Heart left ventricle (tissue), 16 donors: Measurements from ENCODE around the gene LYPD4. TPM values are rescaled to one million over a fixed set of nuclear protein-coding genes. Genes with fewer than 3 reads are reported as not detected.

Source experiments
- ATAC-seq, 4 donors: fragments of 200-7000 bp; cut with Tn5 transposase; one replicate each; pipeline ENCODE4 v1.9.1; 2020 to 2022; ENCODE audit warnings: moderate library complexity in 4 of 4, mild to moderate bottlenecking in 3 of 4, moderate number of reproducible peaks in 1 of 4
- DNase-seq, 5 donors: peaks; one replicate each; pipeline ENCODE4 v3.0.0-alpha.2; 2020
- H3K27ac ChIP-seq, 12 donors: fragments of 200-600 bp; sonication (generic) in 4 of 12; one replicate each; pipeline versions ENCODE4 v1.5.0 to v1.8.0; 2016 to 2022; ENCODE audit warnings: mild to moderate bottlenecking in 2 of 12
- H3K27me3 ChIP-seq, 9 donors: fragments of 200-600 bp; sonication (generic) in 2 of 9; one replicate each; pipeline versions ENCODE4 v1.5.1 to v1.8.0; 2016 to 2022; ENCODE audit warnings: mild to moderate bottlenecking in 3 of 9
- H3K36me3 ChIP-seq, 9 donors: fragments of 200-600 bp; sonication (generic) in 2 of 9; one replicate each; pipeline versions ENCODE4 v1.5.0 to v1.8.0; 2018 to 2022; ENCODE audit warnings: mild to moderate bottlenecking in 2 of 9
- H3K4me1 ChIP-seq, 12 donors: fragments of 200-600 bp; sonication (generic) in 4 of 12; one replicate each; pipeline versions ENCODE4 v1.5.0 to v1.8.0; 2016 to 2022; ENCODE audit warnings: mild to moderate bottlenecking in 3 of 12
- H3K4me3 ChIP-seq, 12 donors: fragments of 200-600 bp; sonication (generic) in 4 of 12; one replicate each; pipeline versions ENCODE4 v1.5.0 to v1.8.0; 2017 to 2022; ENCODE audit warnings: mild to moderate bottlenecking in 9 of 12, moderate library complexity in 4 of 12
- H3K9me3 ChIP-seq, 12 donors: fragments of 200-600 bp; sonication (generic) in 4 of 12; one replicate each; pipeline versions ENCODE4 v1.5.0 to v1.8.0; 2016 to 2022; ENCODE audit warnings: mild to moderate bottlenecking in 1 of 12
- POLR2A ChIP-seq, 2 donors: fragments of 450-650 bp; IDR thresholded peaks; one replicate each; pipeline ENCODE4 v1.6.1; 2017; ENCODE audit warnings: antibody characterized with exemption in 2 of 2, mild to moderate bottlenecking in 2 of 2, moderate library complexity in 2 of 2
- WGBS, 4 donors: extraction: QIAGEN DNeasy Blood & Tissue Kit in 2 of 4; methylation state at CpG; one replicate each; pipeline versions ENCODE4 v1.1.5 to v1.1.7; 2013 to 2018; 5-methylcytosine and 5-hydroxymethylcytosine counted together
- intact Hi-C, 10 donors: fragments of 100-400 bp; cut with DNase I; formaldehyde crosslinking; loops; one replicate each; pipeline versions ENCODE4 v1.11.1 to v1.14.2; 2022
- polyA plus RNA-seq, 2 donors: library from polyadenylated mRNA; stranded (reverse); fragments of 200-250 nt; gene quantifications; one replicate each; pipeline ENCODE4 v1.2.3, GENCODE V29; 2013
- total RNA-seq, 9 donors: library from RNA; depleted of rRNA in 2 of 9; stranded (reverse); fragments of >200 nt in 2 of 9; fragmentation: NEBNext Ultra II Directional in 3 of 9; extraction: Animal tissue kit (Norgen Biotek cat#: 25700) in 3 of 9; gene quantifications; one replicate each; pipeline versions ENCODE4 v1.1.0 to v1.2.4, GENCODE V29; 2016 to 2023
- TF ChIP-seq, protein P1 (sequence below), 12 donors: fragments of 200-600 bp; sonication (generic) in 4 of 12; IDR thresholded peaks; one replicate each; pipeline versions ENCODE4 v1.5.0 to v1.8.0; 2018 to 2022; ENCODE audit warnings: antibody characterized with exemption in 12 of 12, mild to moderate bottlenecking in 5 of 12
- donor health status: ischemic (EF 13 %, LVEDD 7.1; RV severe dilation, severe dysfunction).
- donor health status: healthy with polysubstance abuse.
- donor health status: DM: no; HTN: yes; CAD: no.
- donor health status: DM: no; HTN: no; CAD: no.
- donor health status: ischemic (EF 25% LVEDD 6.9; RV normal size, moderate dysfunction).
- donor health status: ischemic (EF 25% LVEDD 5.7; RV mildly dilated, moderate dysfunction).
- donor health status: healthy.
- donor health status: DM: yes; HTN: yes; CAD: no.
- donor health status: ischemic (EF 35%, LVEDD 5.7; RV mildly dilated, moderate dysfunction).
- donor health status: nonischemic (EF 11% LVEDD 7.7; RV severe dilation, severe dysfunction).
- donor health status: DM: yes; HTN: yes; CAD: no.
- donor health status: PGD.
- donor health status: ischemic (EF 29% LVEDD 5.4; RV normal size, mild dysfunction).
- donor health status: nonischemic (EF 23%, LVEDD 6.1; RV moderate dilation, normal function).

Gene LYPD4
- total and polyA plus RNA-seq, 11 donors: not detected

- TF ChIP-seq, protein P1, sequence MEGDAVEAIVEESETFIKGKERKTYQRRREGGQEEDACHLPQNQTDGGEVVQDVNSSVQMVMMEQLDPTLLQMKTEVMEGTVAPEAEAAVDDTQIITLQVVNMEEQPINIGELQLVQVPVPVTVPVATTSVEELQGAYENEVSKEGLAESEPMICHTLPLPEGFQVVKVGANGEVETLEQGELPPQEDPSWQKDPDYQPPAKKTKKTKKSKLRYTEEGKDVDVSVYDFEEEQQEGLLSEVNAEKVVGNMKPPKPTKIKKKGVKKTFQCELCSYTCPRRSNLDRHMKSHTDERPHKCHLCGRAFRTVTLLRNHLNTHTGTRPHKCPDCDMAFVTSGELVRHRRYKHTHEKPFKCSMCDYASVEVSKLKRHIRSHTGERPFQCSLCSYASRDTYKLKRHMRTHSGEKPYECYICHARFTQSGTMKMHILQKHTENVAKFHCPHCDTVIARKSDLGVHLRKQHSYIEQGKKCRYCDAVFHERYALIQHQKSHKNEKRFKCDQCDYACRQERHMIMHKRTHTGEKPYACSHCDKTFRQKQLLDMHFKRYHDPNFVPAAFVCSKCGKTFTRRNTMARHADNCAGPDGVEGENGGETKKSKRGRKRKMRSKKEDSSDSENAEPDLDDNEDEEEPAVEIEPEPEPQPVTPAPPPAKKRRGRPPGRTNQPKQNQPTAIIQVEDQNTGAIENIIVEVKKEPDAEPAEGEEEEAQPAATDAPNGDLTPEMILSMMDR (IDR thresholded peaks at IDR 0.05): no peak
- TF ChIP-seq POLR2A (IDR thresholded peaks at IDR 0.05): no peak
- WGBS, 4 donors: 54 to 60% (median 59%) methylated on average over 2 of the region's 2 CpGs
- ATAC-seq (peak; percentile 32 to 54 (median 36)), DNase-seq (no peak)
- no peaks in the 10 kb centered on the region for H3K36me3 ChIP-seq
- peaks cover 0 to 5% (median 0%) of the 10 kb centered on the region in 12 donors for H3K9me3 ChIP-seq
- intact Hi-C loops: no loop called here
- peaks cover 0 to 8% (median 0%) of the 10 kb centered on the region in 9 donors for H3K27me3 ChIP-seq
- peak overlapping the region in 2 of 12 donors; percentile 22 to 79 for H3K27ac ChIP-seq
- H3K4me1 ChIP-seq: peaks cover 0 to 41% (median 0%) of the 10 kb centered on the region in 12 donors
- H3K4me3 ChIP-seq: no peak overlapping the region
Measured at GRCh38 chr19:41801792-41802211, 42.7 kb downstream of the LYPD4 start.

DNA sequence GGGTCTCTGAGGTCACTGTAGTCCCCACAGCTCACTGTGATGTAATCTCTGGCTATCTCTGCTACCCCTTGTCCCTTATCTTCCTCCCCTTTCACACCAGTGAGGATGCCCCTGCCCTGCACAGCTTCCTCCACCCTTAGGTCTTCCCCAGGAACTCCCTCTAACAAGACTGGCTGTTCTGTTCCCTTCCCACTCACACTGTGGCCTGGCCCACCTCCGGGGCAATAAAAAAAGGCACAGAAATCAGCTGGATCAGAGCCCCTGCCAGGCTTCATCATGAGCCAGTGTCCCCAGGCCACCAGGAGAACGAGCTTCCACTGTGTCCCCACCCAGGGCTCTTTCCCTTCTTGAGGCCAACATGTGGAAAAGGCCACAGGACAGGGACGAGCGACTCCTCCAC is 43.5 kb downstream of the LYPD4 start:
- H3K4me3 ChIP-seq: no peak overlapping the region
- DNase-seq: no peak
- no peaks in the 10 kb centered on the region for H3K36me3 ChIP-seq
- peaks cover 0 to 5% (median 0%) of the 10 kb centered on the region in 12 donors for H3K9me3 ChIP-seq
- TF ChIP-seq, protein P1 (IDR thresholded peaks at IDR 0.05): no peak
- TF ChIP-seq POLR2A (IDR thresholded peaks at IDR 0.05): no peak
- H3K4me1 ChIP-seq: peaks cover 0 to 49% (median 0%) of the 10 kb centered on the region in 12 donors
- no peak for ATAC-seq
- WGBS, 4 donors: 63 to 67% (median 65%) methylated on average over 4 of the region's 4 CpGs
- H3K27ac ChIP-seq: peak overlapping the region in 1 of 12 donors; percentile 79
- intact Hi-C loops: no loop called here
- peaks cover 0 to 15% (median 0%) of the 10 kb centered on the region in 9 donors for H3K27me3 ChIP-seq

GRCh38 chr19:41799444-41800000 is 45.0 kb downstream of the LYPD4 start:
- ATAC-seq: no peak
- intact Hi-C loops: no loop called here
- Histone ChIP-seq H3K36me3 (no peaks in the 10 kb centered on the region), H3K4me3 (no peak overlapping the region), H3K4me1 (peaks cover 0 to 57% (median 0%) of the 10 kb centered on the region in 12 donors), H3K27me3 (peaks cover 0 to 28% (median 2%) of the 10 kb centered on the region in 9 donors), H3K9me3 (peaks cover 0 to 5% (median 0%) of the 10 kb centered on the region in 12 donors), H3K27ac (no peak overlapping the region)
- 64 to 69% (median 66%) methylated on average over 9 of the region's 9 CpGs for WGBS, 4 donors
- TF ChIP-seq, protein P1 (IDR thresholded peaks at IDR 0.05): no peak
- no peak for TF ChIP-seq POLR2A (IDR thresholded peaks at IDR 0.05)
- DNase-seq: no peak

GRCh38 chr19:41796901-41797300 is 47.6 kb downstream of the LYPD4 start:
- no peak for DNase-seq
- peaks cover 0 to 39% (median 0%) of the 10 kb centered on the region in 12 donors for H3K4me1 ChIP-seq
- H3K27ac ChIP-seq: peak overlapping the region in 1 of 12 donors; percentile 32
- no peak for ATAC-seq
- intact Hi-C loops: no loop called here
- 77 to 88% (median 79%) methylated on average over 1 of the region's 1 CpG for WGBS, 4 donors
- TF ChIP-seq POLR2A (IDR thresholded peaks at IDR 0.05): no peak
- TF ChIP-seq, protein P1 (IDR thresholded peaks at IDR 0.05): no peak
- H3K4me3 ChIP-seq: no peak overlapping the region
- H3K36me3 ChIP-seq: no peaks in the 10 kb centered on the region
- peaks cover 0 to 45% (median 9%) of the 10 kb centered on the region in 9 donors for H3K27me3 ChIP-seq
- H3K9me3 ChIP-seq: peaks cover 0 to 5% (median 0%) of the 10 kb centered on the region in 12 donors
